ENCODE measurements around the gene LIMCH1. TPM values are rescaled to one million over a fixed set of nuclear protein-coding genes. Genes with fewer than 3 reads are reported as not detected.

Gene LIMCH1
- total and polyA plus RNA-seq, 2 donors from 2014 or later: 19.9 to 83.9 TPM

- Histone ChIP-seq H3K4me1 (ENCODE audit: control insufficient read depth in 2 of 3, insufficient read depth in 2 of 3, low read depth in 1 of 3, low read length in 3 of 3) (no peaks in the 10 kb centered on the region), H3K4me3 (ENCODE audit: low read length in 3 of 3) (no peak overlapping the region)
- no peak for FAIRE-seq
Measured at GRCh38 chr4:41714364-41715000, 176.5 kb downstream of the LIMCH1 start.

GRCh38 chr4:41715155-41715554 lies 177.2 kb downstream of the LIMCH1 start:
- no peaks in the 10 kb centered on the region for H3K27me3 ChIP-seq (ENCODE audit: control insufficient read depth, insufficient read depth, low read length)
- no peak overlapping the region for H3K9ac ChIP-seq (ENCODE audit: low read length in 3 of 3)
- no peak for DNase-seq
- TF ChIP-seq CTCF (IDR thresholded peaks at IDR 0.05; ENCODE audit: borderline replicate concordance, extremely low read depth, insufficient read depth): no peak
- no peaks in the 10 kb centered on the region for H3K36me3 ChIP-seq (ENCODE audit: control insufficient read depth in 2 of 3, insufficient read depth in 3 of 3, low read length in 3 of 3)
- FAIRE-seq: no peak
- H3K4me1 ChIP-seq (ENCODE audit: control insufficient read depth in 2 of 3, insufficient read depth in 2 of 3, low read depth in 1 of 3, low read length in 3 of 3): no peaks in the 10 kb centered on the region
- no peaks in the 10 kb centered on the region for H3K9me3 ChIP-seq (ENCODE audit: control insufficient read depth in 2 of 3, insufficient read depth in 1 of 3, low read length in 3 of 3)
- H3K4me3 ChIP-seq (ENCODE audit: low read length in 3 of 3): no peak overlapping the region
- intact Hi-C loops (cut with DNase I): no loop called here
- no peak overlapping the region for H3K27ac ChIP-seq (ENCODE audit: low read depth in 2 of 2, low read length in 2 of 2)

More at GRCh38 chr4:41714364-41715000, 176.5 kb downstream of the LIMCH1 start:
- Histone ChIP-seq H3K27me3 (ENCODE audit: control insufficient read depth, insufficient read depth, low read length) (no peaks in the 10 kb centered on the region), H3K9me3 (ENCODE audit: control insufficient read depth in 2 of 3, insufficient read depth in 1 of 3, low read length in 3 of 3) (no peaks in the 10 kb centered on the region), H3K36me3 (ENCODE audit: control insufficient read depth in 2 of 3, insufficient read depth in 3 of 3, low read length in 3 of 3) (no peaks in the 10 kb centered on the region), H3K27ac (ENCODE audit: low read depth in 2 of 2, low read length in 2 of 2) (no peak overlapping the region), H3K9ac (ENCODE audit: low read length in 3 of 3) (no peak overlapping the region)
- DNase-seq: no peak
- no peak for TF ChIP-seq CTCF (IDR thresholded peaks at IDR 0.05; ENCODE audit: borderline replicate concordance, extremely low read depth, insufficient read depth)
- intact Hi-C loops (cut with DNase I): no loop called here

- intact Hi-C loops (cut with DNase I): no loop called here
- Histone ChIP-seq H3K9me3 (ENCODE audit: control insufficient read depth in 2 of 3, insufficient read depth in 1 of 3, low read length in 3 of 3) (no peaks in the 10 kb centered on the region), H3K4me3 (ENCODE audit: low read length in 3 of 3) (no peak overlapping the region), H3K27ac (ENCODE audit: low read depth in 2 of 2, low read length in 2 of 2) (no peak overlapping the region), H3K9ac (ENCODE audit: low read length in 3 of 3) (no peak overlapping the region), H3K27me3 (ENCODE audit: control insufficient read depth, insufficient read depth, low read length) (no peaks in the 10 kb centered on the region), H3K36me3 (ENCODE audit: control insufficient read depth in 2 of 3, insufficient read depth in 3 of 3, low read length in 3 of 3) (no peaks in the 10 kb centered on the region), H3K4me1 (ENCODE audit: control insufficient read depth in 2 of 3, insufficient read depth in 2 of 3, low read depth in 1 of 3, low read length in 3 of 3) (no peaks in the 10 kb centered on the region)
- no peak for DNase-seq
- no peak for TF ChIP-seq CTCF (IDR thresholded peaks at IDR 0.05; ENCODE audit: borderline replicate concordance, extremely low read depth, insufficient read depth)
- no peak for FAIRE-seq
Measured at GRCh38 chr4:41718907-41719306, 180.9 kb downstream of the LIMCH1 start.

- H3K4me3 ChIP-seq (ENCODE audit: low read length in 3 of 3): no peak overlapping the region
- H3K36me3 ChIP-seq (ENCODE audit: control insufficient read depth in 2 of 3, insufficient read depth in 3 of 3, low read length in 3 of 3): no peaks in the 10 kb centered on the region
- no peak for FAIRE-seq
- intact Hi-C loops (cut with DNase I): no loop called here
- no peaks in the 10 kb centered on the region for H3K9me3 ChIP-seq (ENCODE audit: control insufficient read depth in 2 of 3, insufficient read depth in 1 of 3, low read length in 3 of 3)
- no peaks in the 10 kb centered on the region for H3K4me1 ChIP-seq (ENCODE audit: control insufficient read depth in 2 of 3, insufficient read depth in 2 of 3, low read depth in 1 of 3, low read length in 3 of 3)
- H3K27ac ChIP-seq (ENCODE audit: low read depth in 2 of 2, low read length in 2 of 2): no peak overlapping the region
- TF ChIP-seq CTCF (IDR thresholded peaks at IDR 0.05; ENCODE audit: borderline replicate concordance, extremely low read depth, insufficient read depth): no peak
- no peaks in the 10 kb centered on the region for H3K27me3 ChIP-seq (ENCODE audit: control insufficient read depth, insufficient read depth, low read length)
- no peak for DNase-seq
- no peak overlapping the region for H3K9ac ChIP-seq (ENCODE audit: low read length in 3 of 3)
Measured at GRCh38 chr4:41719417-41719816, 181.5 kb downstream of the LIMCH1 start.
